Measurements from ENCODE around the gene SLC6A4.

GRCh38 chr17:30240177-30240576 is 4.7 kb upstream of the SLC6A4 start:
- TF ChIP-seq CTCF (IDR thresholded peaks at IDR 0.05 in 2 of 3, conservative IDR thresholded peaks at IDR 0.05 in 1 of 3; ENCODE audit: borderline replicate concordance in 1 of 3, insufficient read depth in 1 of 3, low read depth in 2 of 3, low read length in 2 of 3) (no peak), MAX (IDR thresholded peaks at IDR 0.05) (no peak), POLR2A (IDR thresholded peaks at IDR 0.05; ENCODE audit: borderline replicate concordance, extremely low read depth, insufficient read depth, insufficient read length) (no peak), CBX3 (IDR thresholded peaks at IDR 0.05; ENCODE audit: low read depth) (no peak), EZH2phosphoT487 (IDR thresholded peaks at IDR 0.05; ENCODE audit: borderline replicate concordance) (no peak), ELF1 (IDR thresholded peaks at IDR 0.05; ENCODE audit: borderline replicate concordance, low read depth) (no peak)
